Central memory CD8-positive, alpha-beta T cell (primary cell): Measurements from ENCODE around the gene STMND1.

Source experiments
- ATAC-seq: fragments of 150-1000 bp; cut with Tn5 transposase; replicated peaks from 2 replicates; pipeline ENCODE4 v1.10.0; 2022; ENCODE audit warnings: mild to moderate bottlenecking, moderate FRiP score, moderate number of reproducible peaks; ENCODE audit not compliant: poor library complexity, severe bottlenecking; ENCODE audit errors: extremely low read depth
- DNase-seq, 2 donors: peaks; one replicate each; pipeline ENCODE4 v3.0.0; 2021; ENCODE audit warnings: low spot score in 2 of 2
- H3K27ac Mint-ChIP-seq: one replicate; pipeline ENCODE4 v1.8.0; 2022; ENCODE audit warnings: low read depth, mild to moderate bottlenecking, moderate library complexity, mixed read lengths
- H3K27me3 Mint-ChIP-seq: one replicate; pipeline ENCODE4 v1.8.0; 2022; ENCODE audit warnings: mixed read lengths
- H3K36me3 Mint-ChIP-seq: one replicate; pipeline ENCODE4 v1.8.0; 2022; ENCODE audit warnings: mild to moderate bottlenecking, moderate library complexity, mixed read lengths; ENCODE audit not compliant: insufficient read depth
- H3K4me1 Mint-ChIP-seq: one replicate; pipeline ENCODE4 v1.8.0; 2022; ENCODE audit warnings: mixed read lengths
- H3K4me3 Mint-ChIP-seq: one replicate; pipeline ENCODE4 v1.8.0; 2022; ENCODE audit warnings: mild to moderate bottlenecking, moderate library complexity, mixed read lengths
- H3K9me3 Mint-ChIP-seq: one replicate; pipeline ENCODE4 v1.8.0; 2022; ENCODE audit warnings: mixed read lengths

STMND1 gene

GRCh38 chr6:17178754-17179529 lies 77.1 kb downstream of the STMND1 start:
- H3K9me3 Mint-ChIP-seq = no peaks in the 10 kb centered on the region
- ATAC-seq (no peak), DNase-seq (no peak)
- H3K27ac Mint-ChIP-seq = no peak overlapping the region
- H3K4me3 Mint-ChIP-seq = no peak overlapping the region
- no peaks in the 10 kb centered on the region for H3K36me3 Mint-ChIP-seq
- H3K27me3 Mint-ChIP-seq = peaks cover 41% of the 10 kb centered on the region
- no peaks in the 10 kb centered on the region for H3K4me1 Mint-ChIP-seq

GRCh38 chr6:17179530-17180073 lies 77.8 kb downstream of the STMND1 start:
- Mint-ChIP-seq H3K27me3 (peaks cover 45% of the 10 kb centered on the region), H3K27ac (no peak overlapping the region), H3K36me3 (no peaks in the 10 kb centered on the region), H3K9me3 (no peaks in the 10 kb centered on the region), H3K4me1 (no peaks in the 10 kb centered on the region), H3K4me3 (no peak overlapping the region)
- no peak for ATAC-seq
- no peak for DNase-seq
